Body of pancreas (tissue), 4 donors: ENCODE measurements around the gene CARD8.

Experiments used
- POLR2A ChIP-seq, 3 donors: fragments of 450-650 bp; IDR thresholded peaks; one replicate each; pipeline ENCODE4 v1.6.1; 2016; ENCODE audit warnings: antibody characterized with exemption in 3 of 3, mild to moderate bottlenecking in 2 of 3
- TF ChIP-seq, protein P1 (sequence below), 7 experiments: fragments of 450-650 bp in 4 of 7; fragments of 200-600 bp in 3 of 7; sonication (generic) in 3 of 7; IDR thresholded peaks; one replicate each; pipeline ENCODE4 v1.5.1; 2016 to 2019; ENCODE audit warnings: antibody characterized with exemption in 7 of 7

DNA sequence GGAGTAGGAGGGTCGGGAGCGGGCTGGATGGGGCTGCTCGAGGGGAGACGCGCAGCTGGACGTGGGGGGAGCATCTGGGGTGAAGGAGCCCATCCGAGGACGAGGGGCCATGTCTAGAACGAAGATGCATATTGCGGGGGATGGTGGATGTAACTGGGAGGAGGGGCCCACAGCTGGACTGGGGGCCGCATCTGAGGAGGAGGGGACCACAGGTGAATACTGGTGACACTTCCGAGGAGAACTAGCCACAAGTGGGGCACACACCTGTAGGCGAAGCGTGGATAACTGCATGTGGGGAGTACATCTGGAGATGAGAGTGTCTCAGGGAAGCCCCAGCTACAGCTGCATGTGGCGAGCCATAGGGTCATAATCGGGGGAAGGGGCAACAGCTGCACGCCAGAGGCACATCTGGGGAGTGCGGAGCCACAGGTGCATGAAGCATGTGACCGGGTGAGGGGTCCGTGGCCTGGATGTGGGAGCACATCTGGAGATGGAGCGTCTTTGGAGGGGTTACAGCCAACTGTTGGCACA is 84.8 kb downstream of the CARD8 start:
- TF ChIP-seq, protein P1, sequence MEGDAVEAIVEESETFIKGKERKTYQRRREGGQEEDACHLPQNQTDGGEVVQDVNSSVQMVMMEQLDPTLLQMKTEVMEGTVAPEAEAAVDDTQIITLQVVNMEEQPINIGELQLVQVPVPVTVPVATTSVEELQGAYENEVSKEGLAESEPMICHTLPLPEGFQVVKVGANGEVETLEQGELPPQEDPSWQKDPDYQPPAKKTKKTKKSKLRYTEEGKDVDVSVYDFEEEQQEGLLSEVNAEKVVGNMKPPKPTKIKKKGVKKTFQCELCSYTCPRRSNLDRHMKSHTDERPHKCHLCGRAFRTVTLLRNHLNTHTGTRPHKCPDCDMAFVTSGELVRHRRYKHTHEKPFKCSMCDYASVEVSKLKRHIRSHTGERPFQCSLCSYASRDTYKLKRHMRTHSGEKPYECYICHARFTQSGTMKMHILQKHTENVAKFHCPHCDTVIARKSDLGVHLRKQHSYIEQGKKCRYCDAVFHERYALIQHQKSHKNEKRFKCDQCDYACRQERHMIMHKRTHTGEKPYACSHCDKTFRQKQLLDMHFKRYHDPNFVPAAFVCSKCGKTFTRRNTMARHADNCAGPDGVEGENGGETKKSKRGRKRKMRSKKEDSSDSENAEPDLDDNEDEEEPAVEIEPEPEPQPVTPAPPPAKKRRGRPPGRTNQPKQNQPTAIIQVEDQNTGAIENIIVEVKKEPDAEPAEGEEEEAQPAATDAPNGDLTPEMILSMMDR (IDR thresholded peaks at IDR 0.05), result no peak
- no peak for TF ChIP-seq POLR2A (IDR thresholded peaks at IDR 0.05)
